ENCODE data around the gene ADGRG3. TPM values are rescaled to one million over a fixed set of nuclear protein-coding genes. Genes with fewer than 3 reads are reported as not detected.

The ADGRG3 gene
- total and polyA plus RNA-seq, 2 experiments from 2014 or later: not detected

DNA sequence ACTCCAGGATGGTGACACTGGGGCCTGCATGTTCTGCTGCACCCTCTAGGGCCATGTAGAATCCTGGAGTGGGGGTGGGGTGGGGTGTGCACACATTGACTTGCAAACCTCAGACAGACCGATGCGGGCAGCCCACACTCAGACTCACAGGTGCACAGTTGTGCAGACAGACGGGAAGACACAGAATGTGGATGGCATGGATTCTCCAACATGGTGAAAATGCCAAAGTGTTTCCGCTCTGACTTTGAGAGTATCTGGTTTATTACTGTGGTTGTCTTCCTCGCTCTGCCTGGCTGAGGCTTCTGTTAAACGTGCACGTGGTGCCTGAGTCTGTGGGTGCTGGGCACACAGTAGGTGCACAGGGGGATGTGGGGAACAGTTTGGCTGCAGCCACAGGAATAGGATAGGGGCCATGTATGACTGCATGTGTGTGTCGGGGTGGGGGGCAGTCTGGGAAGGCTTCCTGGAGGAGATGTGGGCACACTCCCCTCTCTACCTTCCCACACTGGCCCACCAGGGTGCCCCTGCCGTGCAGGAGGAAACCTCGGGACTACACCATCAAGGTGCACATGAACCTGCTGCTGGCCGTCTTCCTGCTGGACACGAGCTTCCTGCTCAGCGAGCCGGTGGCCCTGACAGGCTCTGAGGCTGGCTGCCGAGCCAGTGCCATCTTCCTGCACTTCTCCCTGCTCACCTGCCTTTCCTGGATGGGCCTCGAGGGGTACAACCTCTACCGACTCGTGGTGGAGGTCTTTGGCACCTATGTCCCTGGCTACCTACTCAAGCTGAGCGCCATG, 9.0 kb upstream of the ADGRG3 start:
- no peaks in the 10 kb centered on the region for H4K20me1 ChIP-seq (replicated peaks; ENCODE audit: insufficient read depth)
- H3K4me3 ChIP-seq: no peak overlapping the region
- H3K9me2 ChIP-seq (ENCODE audit: insufficient read depth): no peaks in the 10 kb centered on the region
- no peaks in the 10 kb centered on the region for H3K4me1 ChIP-seq (ENCODE audit: insufficient read depth)
- Mint-ChIP-seq H3K36me3 (ENCODE audit: low read depth) (no peaks in the 10 kb centered on the region), H3K27ac (no peak overlapping the region; the same call in 1 of the 2 replicates), H3K27me3 (ENCODE audit: insufficient read depth, low read depth, poor library complexity) (peaks cover 6% of the 10 kb centered on the region), H3K9me3 (no peaks in the 10 kb centered on the region), H3K4me1 (no peaks in the 10 kb centered on the region), H3K4me3 (no peak overlapping the region)
- TF ChIP-seq NANOG (IDR thresholded peaks at IDR 0.05; ENCODE audit: borderline replicate concordance): no peak
- TF ChIP-seq REST (IDR thresholded peaks at IDR 0.05; ENCODE audit: unreplicated experiment): no peak
- TF ChIP-seq ZNF114 (CRISPR knock-in tag; IDR thresholded peaks at IDR 0.05): no peak
- TF ChIP-seq, protein P1, sequence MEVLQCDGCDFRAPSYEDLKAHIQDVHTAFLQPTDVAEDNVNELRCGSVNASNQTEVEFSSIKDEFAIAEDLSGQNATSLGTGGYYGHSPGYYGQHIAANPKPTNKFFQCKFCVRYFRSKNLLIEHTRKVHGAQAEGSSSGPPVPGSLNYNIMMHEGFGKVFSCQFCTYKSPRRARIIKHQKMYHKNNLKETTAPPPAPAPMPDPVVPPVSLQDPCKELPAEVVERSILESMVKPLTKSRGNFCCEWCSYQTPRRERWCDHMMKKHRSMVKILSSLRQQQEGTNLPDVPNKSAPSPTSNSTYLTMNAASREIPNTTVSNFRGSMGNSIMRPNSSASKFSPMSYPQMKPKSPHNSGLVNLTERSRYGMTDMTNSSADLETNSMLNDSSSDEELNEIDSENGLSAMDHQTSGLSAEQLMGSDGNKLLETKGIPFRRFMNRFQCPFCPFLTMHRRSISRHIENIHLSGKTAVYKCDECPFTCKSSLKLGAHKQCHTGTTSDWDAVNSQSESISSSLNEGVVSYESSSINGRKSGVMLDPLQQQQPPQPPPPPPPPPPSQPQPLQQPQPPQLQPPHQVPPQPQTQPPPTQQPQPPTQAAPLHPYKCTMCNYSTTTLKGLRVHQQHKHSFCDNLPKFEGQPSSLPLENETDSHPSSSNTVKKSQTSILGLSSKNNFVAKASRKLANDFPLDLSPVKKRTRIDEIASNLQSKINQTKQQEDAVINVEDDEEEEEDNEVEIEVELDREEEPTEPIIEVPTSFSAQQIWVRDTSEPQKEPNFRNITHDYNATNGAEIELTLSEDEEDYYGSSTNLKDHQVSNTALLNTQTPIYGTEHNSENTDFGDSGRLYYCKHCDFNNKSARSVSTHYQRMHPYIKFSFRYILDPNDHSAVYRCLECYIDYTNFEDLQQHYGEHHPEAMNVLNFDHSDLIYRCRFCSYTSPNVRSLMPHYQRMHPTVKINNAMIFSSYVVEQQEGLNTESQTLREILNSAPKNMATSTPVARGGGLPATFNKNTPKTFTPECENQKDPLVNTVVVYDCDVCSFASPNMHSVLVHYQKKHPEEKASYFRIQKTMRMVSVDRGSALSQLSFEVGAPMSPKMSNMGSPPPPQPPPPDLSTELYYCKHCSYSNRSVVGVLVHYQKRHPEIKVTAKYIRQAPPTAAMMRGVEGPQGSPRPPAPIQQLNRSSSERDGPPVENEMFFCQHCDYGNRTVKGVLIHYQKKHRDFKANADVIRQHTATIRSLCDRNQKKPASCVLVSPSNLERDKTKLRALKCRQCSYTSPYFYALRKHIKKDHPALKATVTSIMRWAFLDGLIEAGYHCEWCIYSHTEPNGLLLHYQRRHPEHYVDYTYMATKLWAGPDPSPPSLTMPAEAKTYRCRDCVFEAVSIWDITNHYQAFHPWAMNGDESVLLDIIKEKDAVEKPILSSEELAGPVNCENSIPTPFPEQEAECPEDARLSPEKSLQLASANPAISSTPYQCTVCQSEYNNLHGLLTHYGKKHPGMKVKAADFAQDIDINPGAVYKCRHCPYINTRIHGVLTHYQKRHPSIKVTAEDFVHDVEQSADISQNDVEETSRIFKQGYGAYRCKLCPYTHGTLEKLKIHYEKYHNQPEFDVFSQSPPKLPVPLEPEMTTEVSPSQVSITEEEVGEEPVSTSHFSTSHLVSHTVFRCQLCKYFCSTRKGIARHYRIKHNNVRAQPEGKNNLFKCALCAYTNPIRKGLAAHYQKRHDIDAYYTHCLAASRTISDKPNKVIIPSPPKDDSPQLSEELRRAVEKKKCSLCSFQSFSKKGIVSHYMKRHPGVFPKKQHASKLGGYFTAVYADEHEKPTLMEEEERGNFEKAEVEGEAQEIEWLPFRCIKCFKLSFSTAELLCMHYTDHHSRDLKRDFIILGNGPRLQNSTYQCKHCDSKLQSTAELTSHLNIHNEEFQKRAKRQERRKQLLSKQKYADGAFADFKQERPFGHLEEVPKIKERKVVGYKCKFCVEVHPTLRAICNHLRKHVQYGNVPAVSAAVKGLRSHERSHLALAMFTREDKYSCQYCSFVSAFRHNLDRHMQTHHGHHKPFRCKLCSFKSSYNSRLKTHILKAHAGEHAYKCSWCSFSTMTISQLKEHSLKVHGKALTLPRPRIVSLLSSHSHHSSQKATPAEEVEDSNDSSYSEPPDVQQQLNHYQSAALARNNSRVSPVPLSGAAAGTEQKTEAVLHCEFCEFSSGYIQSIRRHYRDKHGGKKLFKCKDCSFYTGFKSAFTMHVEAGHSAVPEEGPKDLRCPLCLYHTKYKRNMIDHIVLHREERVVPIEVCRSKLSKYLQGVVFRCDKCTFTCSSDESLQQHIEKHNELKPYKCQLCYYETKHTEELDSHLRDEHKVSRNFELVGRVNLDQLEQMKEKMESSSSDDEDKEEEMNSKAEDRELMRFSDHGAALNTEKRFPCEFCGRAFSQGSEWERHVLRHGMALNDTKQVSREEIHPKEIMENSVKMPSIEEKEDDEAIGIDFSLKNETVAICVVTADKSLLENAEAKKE (CRISPR knock-in tag; IDR thresholded peaks at IDR 0.05): no peak
- no peak for TF ChIP-seq CREB1 (CRISPR knock-in tag; IDR thresholded peaks at IDR 0.05; ENCODE audit: low read depth)
- TF ChIP-seq JUNB (IDR thresholded peaks at IDR 0.05; ENCODE audit: unreplicated experiment): no peak
- TF ChIP-seq EZH2phosphoT487 (IDR thresholded peaks at IDR 0.05; ENCODE audit: unreplicated experiment): no peak
- TF ChIP-seq STAT1 (IDR thresholded peaks at IDR 0.05; ENCODE audit: unreplicated experiment): no peak
- TF ChIP-seq ETS1 (IDR thresholded peaks at IDR 0.05): no peak
- TF ChIP-seq EZH2 (IDR thresholded peaks at IDR 0.05; ENCODE audit: low read depth, unreplicated experiment): no peak
- TF ChIP-seq ZNF331 (CRISPR knock-in tag; IDR thresholded peaks at IDR 0.05; ENCODE audit: low read depth): no peak
- no peak for TF ChIP-seq POLR2AphosphoS5 (IDR thresholded peaks at IDR 0.05; ENCODE audit: low read depth)
- TF ChIP-seq CTCF (conservative IDR thresholded peaks at IDR 0.05; ENCODE audit: low read depth in 2 of 2): no peak
- no peaks in the 10 kb centered on the region for H3K36me3 ChIP-seq (ENCODE audit: insufficient read depth)
- H3K4me2 ChIP-seq: no peak overlapping the region
- ATAC-seq (no peak), DNase-seq (ENCODE audit: low spot score) (no peak)
- H3F3A ChIP-seq (replicated peaks; ENCODE audit: low read depth): no peaks in the 10 kb centered on the region
- no peaks in the 10 kb centered on the region for H3K27me3 ChIP-seq (ENCODE audit: insufficient read depth)
- no peak overlapping the region for H2AFZ ChIP-seq
- no peak overlapping the region for H3K27ac ChIP-seq (ENCODE audit: low read depth)
- no peaks in the 10 kb centered on the region for H3K79me2 ChIP-seq (replicated peaks; ENCODE audit: insufficient read depth)

All from GM23338 (cell line).